DOHH2 (cell line): Measurements from ENCODE around the gene SFTPA1.
A peak's percentile ranks its signal among the peaks of the same experiment; 100 is the strongest.

Source experiments
- CTCF ChIP-seq: fragments of 200-600 bp; sonication (generic); IDR thresholded peaks from one replicate; pipeline ENCODE4 v1.5.1; 2014; ENCODE audit warnings: antibody characterized with exemption, mild to moderate bottlenecking, low read depth, low read length; ENCODE audit not compliant: poor library complexity, severe bottlenecking
- EZH2phosphoT487 ChIP-seq: fragments of 200-600 bp; sonication (generic); IDR thresholded peaks from 2 replicates; pipeline ENCODE4 v1.6.1; 2017; ENCODE audit warnings: borderline replicate concordance, mild to moderate bottlenecking, antibody characterized with exemption, low read length, moderate library complexity, mixed read lengths

- peak; percentile 83 for TF ChIP-seq CTCF
- TF ChIP-seq EZH2phosphoT487, result no peak
These were observed 2.0 kb upstream of the SFTPA1 start for GRCh38 chr10:79608505-79609375.
